ENCODE measurements around the gene BUD13. TPM values are rescaled to one million over a fixed set of nuclear protein-coding genes. Genes with fewer than 3 reads are reported as not detected.

BUD13 gene
- total and polyA plus RNA-seq, 4 donors, result 10.0 to 14.9 (median 13.3) TPM

- WGBS, 2 donors, result 88 to 98% methylated on average over 4 of the region's 4 CpGs
- TF ChIP-seq, protein P1, sequence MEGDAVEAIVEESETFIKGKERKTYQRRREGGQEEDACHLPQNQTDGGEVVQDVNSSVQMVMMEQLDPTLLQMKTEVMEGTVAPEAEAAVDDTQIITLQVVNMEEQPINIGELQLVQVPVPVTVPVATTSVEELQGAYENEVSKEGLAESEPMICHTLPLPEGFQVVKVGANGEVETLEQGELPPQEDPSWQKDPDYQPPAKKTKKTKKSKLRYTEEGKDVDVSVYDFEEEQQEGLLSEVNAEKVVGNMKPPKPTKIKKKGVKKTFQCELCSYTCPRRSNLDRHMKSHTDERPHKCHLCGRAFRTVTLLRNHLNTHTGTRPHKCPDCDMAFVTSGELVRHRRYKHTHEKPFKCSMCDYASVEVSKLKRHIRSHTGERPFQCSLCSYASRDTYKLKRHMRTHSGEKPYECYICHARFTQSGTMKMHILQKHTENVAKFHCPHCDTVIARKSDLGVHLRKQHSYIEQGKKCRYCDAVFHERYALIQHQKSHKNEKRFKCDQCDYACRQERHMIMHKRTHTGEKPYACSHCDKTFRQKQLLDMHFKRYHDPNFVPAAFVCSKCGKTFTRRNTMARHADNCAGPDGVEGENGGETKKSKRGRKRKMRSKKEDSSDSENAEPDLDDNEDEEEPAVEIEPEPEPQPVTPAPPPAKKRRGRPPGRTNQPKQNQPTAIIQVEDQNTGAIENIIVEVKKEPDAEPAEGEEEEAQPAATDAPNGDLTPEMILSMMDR (IDR thresholded peaks at IDR 0.05; ENCODE audit: control extremely low read depth, extremely low read depth), result no peak
- Histone ChIP-seq H3K4me1 (ENCODE audit: control insufficient read depth in 5 of 5, insufficient read depth in 5 of 5, low read length in 5 of 5) (no peaks in the 10 kb centered on the region), H3K4me3 (no peak overlapping the region), H3K27me3 (ENCODE audit: control insufficient read depth in 3 of 3, insufficient read depth in 3 of 3, low read length in 2 of 3) (no peaks in the 10 kb centered on the region), H3K9ac (ENCODE audit: insufficient read depth in 1 of 2, low read length in 2 of 2) (no peak overlapping the region), H3K36me3 (ENCODE audit: control insufficient read depth in 4 of 4, insufficient read depth in 4 of 4, low read length in 4 of 4) (no peaks in the 10 kb centered on the region), H3K27ac (ENCODE audit: low read depth in 1 of 2, low read length in 1 of 2) (no peak overlapping the region), H3K9me3 (ENCODE audit: control insufficient read depth in 4 of 4, insufficient read depth in 3 of 4, low read length in 3 of 4) (no peaks in the 10 kb centered on the region)
- DNase-seq (no peak), ATAC-seq (ENCODE audit: insufficient read depth, low FRiP score) (no peak)
Measured at GRCh38 chr11:116812109-116812508, 39.3 kb upstream of the BUD13 start.

DNA sequence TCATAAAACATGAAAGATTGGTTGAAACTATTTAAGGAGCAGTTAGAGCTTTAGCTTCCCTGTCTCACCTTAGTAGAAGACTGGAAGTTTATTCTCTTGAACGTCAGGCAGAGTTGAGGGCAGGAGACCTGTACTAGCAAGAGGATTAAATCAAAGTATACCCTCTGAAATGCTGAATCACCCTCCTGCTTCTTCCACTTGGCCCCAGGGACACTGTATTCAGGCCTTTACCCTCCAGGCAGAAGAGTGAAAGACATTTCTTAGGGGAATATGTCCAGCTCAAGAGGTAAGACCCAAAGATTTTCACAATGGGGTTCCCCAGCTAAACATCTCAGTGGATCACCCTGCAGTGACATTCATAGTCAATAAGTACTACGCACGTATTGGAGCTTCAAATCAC, 38.4 kb upstream of the BUD13 start:
- no peak overlapping the region for H3K4me3 ChIP-seq
- no peaks in the 10 kb centered on the region for H3K9me3 ChIP-seq (ENCODE audit: control insufficient read depth in 4 of 4, insufficient read depth in 3 of 4, low read length in 3 of 4)
- no peak overlapping the region for H3K27ac ChIP-seq (ENCODE audit: low read depth in 1 of 2, low read length in 1 of 2)
- TF ChIP-seq, protein P1 (IDR thresholded peaks at IDR 0.05; ENCODE audit: control extremely low read depth, extremely low read depth), result no peak
- H3K9ac ChIP-seq (ENCODE audit: insufficient read depth in 1 of 2, low read length in 2 of 2), result no peak overlapping the region
- no peak for DNase-seq
- WGBS, 2 donors, result 88 to 90% methylated on average over 3 of the region's 3 CpGs
- H3K27me3 ChIP-seq (ENCODE audit: control insufficient read depth in 3 of 3, insufficient read depth in 3 of 3, low read length in 2 of 3), result no peaks in the 10 kb centered on the region
- H3K36me3 ChIP-seq (ENCODE audit: control insufficient read depth in 4 of 4, insufficient read depth in 4 of 4, low read length in 4 of 4), result no peaks in the 10 kb centered on the region
- no peak for ATAC-seq (ENCODE audit: insufficient read depth, low FRiP score)
- H3K4me1 ChIP-seq (ENCODE audit: control insufficient read depth in 5 of 5, insufficient read depth in 5 of 5, low read length in 5 of 5), result no peaks in the 10 kb centered on the region

DNA sequence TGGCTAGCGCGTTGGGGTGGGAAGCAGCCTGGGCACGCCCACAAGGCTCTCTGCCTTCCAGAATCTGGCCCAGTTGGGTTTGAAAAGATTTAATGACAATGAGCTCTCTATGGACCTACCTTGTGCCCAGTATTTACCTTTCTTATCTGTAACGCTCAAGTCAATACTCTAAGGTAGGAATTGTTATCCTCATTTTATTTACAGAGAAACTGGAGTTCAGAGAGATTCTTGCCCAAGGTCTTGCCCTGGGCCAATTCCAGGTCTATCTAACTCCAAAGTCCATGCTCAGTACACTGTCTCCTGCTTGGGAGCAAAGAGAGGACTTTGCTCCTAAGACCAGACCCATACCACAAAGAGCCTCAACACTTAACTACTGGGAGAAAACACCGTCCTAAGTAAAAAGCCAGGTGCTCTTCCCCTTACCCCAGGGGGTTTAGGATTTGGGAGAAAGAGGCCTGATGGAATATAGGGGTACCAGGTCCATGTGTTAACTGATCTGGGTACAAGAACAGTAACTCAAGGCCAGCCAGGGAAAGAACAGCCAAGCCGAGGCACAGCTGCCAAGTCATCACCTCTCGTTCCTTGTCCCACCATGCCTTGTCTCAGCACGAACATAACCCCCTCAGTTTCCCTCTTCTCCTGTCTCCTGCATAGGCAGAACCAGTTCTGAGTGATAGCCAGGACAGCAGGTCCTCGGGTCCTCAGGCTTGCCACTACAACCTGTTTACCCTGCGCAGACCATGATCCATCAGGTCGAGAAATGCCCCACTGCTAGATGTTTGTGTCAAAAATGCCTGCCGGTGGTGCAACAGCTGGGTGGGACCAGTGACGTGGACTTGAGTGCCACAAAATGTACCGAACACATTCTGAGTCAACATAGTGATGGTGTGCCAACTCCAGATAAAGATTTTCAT, 35.7 kb upstream of the BUD13 start:
- H3K27ac ChIP-seq (ENCODE audit: low read depth in 1 of 2, low read length in 1 of 2), result peak overlapping the region in 1 of 2 donors; percentile 88
- no peaks in the 10 kb centered on the region for H3K36me3 ChIP-seq (ENCODE audit: control insufficient read depth in 4 of 4, insufficient read depth in 4 of 4, low read length in 4 of 4)
- DNase-seq, result peak in 1 of 3 donors; percentile 25
- 60 to 80% methylated on average over 14 of the region's 14 CpGs for WGBS, 2 donors
- H3K4me3 ChIP-seq, result no peak overlapping the region
- no peaks in the 10 kb centered on the region for H3K4me1 ChIP-seq (ENCODE audit: control insufficient read depth in 5 of 5, insufficient read depth in 5 of 5, low read length in 5 of 5)
- H3K27me3 ChIP-seq (ENCODE audit: control insufficient read depth in 3 of 3, insufficient read depth in 3 of 3, low read length in 2 of 3), result no peaks in the 10 kb centered on the region
- no peak overlapping the region for H3K9ac ChIP-seq (ENCODE audit: insufficient read depth in 1 of 2, low read length in 2 of 2)
- TF ChIP-seq, protein P1 (IDR thresholded peaks at IDR 0.05; ENCODE audit: control extremely low read depth, extremely low read depth), result no peak
- no peaks in the 10 kb centered on the region for H3K9me3 ChIP-seq (ENCODE audit: control insufficient read depth in 4 of 4, insufficient read depth in 3 of 4, low read length in 3 of 4)
- peak; percentile 76 for ATAC-seq (ENCODE audit: insufficient read depth, low FRiP score)
